K562 (cell line): ENCODE data around the gene KIF12. TPM values are rescaled to one million over a fixed set of nuclear protein-coding genes. Genes with fewer than 3 reads are reported as not detected.

Source experiments
- CSDE1 ChIP-seq, 2 experiments: fragments of 450-650 bp; IDR thresholded peaks; 2 replicates each; pipeline ENCODE4 v1.6.1; 2016; ENCODE audit warnings: mild to moderate bottlenecking in 1 of 2
- DNMT1 ChIP-seq: fragments of 450-650 bp; IDR thresholded peaks from 2 replicates; pipeline ENCODE4 v1.6.1; 2016; ENCODE audit warnings: antibody characterized with exemption, mild to moderate bottlenecking
- ELF2 ChIP-seq: fragments of 250-450 bp; sonication (Bioruptor Pico); IDR thresholded peaks from 2 replicates; pipeline ENCODE4 v1.5.0; 2021; ENCODE audit warnings: mild to moderate bottlenecking
- FOXK1 ChIP-seq: sonication (generic); formaldehyde crosslinking; IDR thresholded peaks from 2 replicates; pipeline ENCODE4 v1.8.0; 2022; ENCODE audit warnings: missing genetic modification reagents, mild to moderate bottlenecking, borderline replicate concordance
- ILF3 ChIP-seq: fragments of 450-650 bp; IDR thresholded peaks from 2 replicates; pipeline ENCODE4 v1.6.1; 2018; ENCODE audit warnings: antibody characterized with exemption, mild to moderate bottlenecking, moderate library complexity, borderline replicate concordance
- MLX ChIP-seq, 2 experiments: fragments of 450-650 bp in 1 of 2; sonication (generic) in 1 of 2; formaldehyde crosslinking; conservative IDR thresholded peaks; 2 replicates each; pipeline versions ENCODE4 v1.4.0 to v1.8.1; 2020 to 2022; ENCODE audit warnings: mild to moderate bottlenecking in 1 of 2, missing genetic modification reagents in 1 of 2
- RHOXF2B ChIP-seq: fragments of 250-450 bp; sonication (Bioruptor Pico); conservative IDR thresholded peaks from 2 replicates; pipeline ENCODE4 v1.5.1; 2021
- ZBTB11 ChIP-seq, 3 experiments: fragments of 200-800 bp in 1 of 3; fragments of 250-450 bp in 1 of 3; fragments of 450-650 bp in 1 of 3; sonication (Bioruptor Pico) in 1 of 3; sonication (Bioruptor generic) in 1 of 3; formaldehyde crosslinking in 1 of 3; IDR thresholded peaks; 2 replicates each; pipeline versions ENCODE4 v1.6.1 to v1.8.0; 2016 to 2022; ENCODE audit warnings: mild to moderate bottlenecking in 2 of 3, missing genetic modification characterization in 2 of 3, missing compliant biosample characterization in 1 of 3, moderate library complexity in 1 of 3
- ZMIZ1 ChIP-seq, 2 experiments: fragments of 150-350 bp in 1 of 2; IDR thresholded peaks; 2 replicates each; pipeline ENCODE4 v1.6.1; 2012 to 2016; ENCODE audit warnings: low read depth in 2 of 2, low read length in 2 of 2, mild to moderate bottlenecking in 1 of 2, moderate library complexity in 1 of 2
- polyA plus RNA-seq, 8 experiments: library from polyadenylated mRNA; depleted of rRNA in 4 of 8; stranded (reverse) in 5 of 8; unstranded in 3 of 8; fragments of >200 nt; fragmentation: Nextera tagmentation in 2 of 8; fragmentation: Illumina TruSeq in 1 of 8; extraction: Ambion mirVana in 2 of 8; extraction: Trizol in 1 of 8; gene quantifications; 2 replicates each; pipeline versions ENCODE4 v1.2.1 to v1.2.3, GENCODE V29; 2011 to 2014; ENCODE audit warnings: inconsistent platforms in 1 of 8, missing spikeins in 1 of 8
- total RNA-seq, 7 experiments: library from RNA; depleted of rRNA in 6 of 7; stranded (reverse); fragments of >200 nt in 6 of 7; fragmentation: Illumina TruSeq in 2 of 7; extraction: Trizol in 2 of 7; gene quantifications; 2 replicates each; pipeline versions ENCODE4 v1.2.1 to v1.2.3, GENCODE V29; 2011 to 2021; ENCODE audit warnings: low replicate concordance in 1 of 7

Gene KIF12
- total and polyA plus RNA-seq, 9 of the 15 experiments (the other 6 are each of a cell fraction or from before 2014, with no cell fraction given) = not detected

- TF ChIP-seq ZMIZ1 (IDR thresholded peaks at IDR 0.05; ENCODE audit: low read depth in 2 of 2, low read length in 2 of 2) (no peak), ILF3 (no peak), CSDE1 (IDR thresholded peaks at IDR 0.05) (no peak), DNMT1 (no peak), ZBTB11 (CRISPR knock-in tag; IDR thresholded peaks at IDR 0.05) (no peak), ELF2 (no peak), FOXK1 (CRISPR knock-in tag) (no peak), MLX (CRISPR knock-in tag; conservative IDR thresholded peaks at IDR 0.05) (no peak), RHOXF2B (CRISPR knock-in tag) (no peak)
These were observed 32.9 kb upstream of the KIF12 start (continued) for GRCh38 chr9:114131808-114132549.
